NCI-H2107 (cell line): ENCODE results near the gene BOK.

Source experiments
- DNase-seq: peaks from one replicate; lab custom pipeline; 2025; lab: John Stamatoyannopoulos, UW

Gene BOK

GRCh38 chr2:241538838-241539615, 19.5 kb upstream of the BOK start:
- no peak for DNase-seq

- no peak for DNase-seq
Observed at GRCh38 chr2:241539616-241540374, 18.8 kb upstream of the BOK start.

GRCh38 chr2:241540401-241540770, 18.2 kb upstream of the BOK start:
- DNase-seq, result no peak

GRCh38 chr2:241540771-241541561, 17.6 kb upstream of the BOK start:
- DNase-seq, result peak; percentile 29

- DNase-seq, result no peak
Observed at GRCh38 chr2:241541564-241542277, 16.8 kb upstream of the BOK start.

GRCh38 chr2:241542278-241542605, 16.3 kb upstream of the BOK start:
- DNase-seq, result no peak

GRCh38 chr2:241545106-241545505, 13.4 kb upstream of the BOK start:
- DNase-seq, result no peak

- DNase-seq, result no peak
Observed at GRCh38 chr2:241545523-241546473, 12.7 kb upstream of the BOK start.

- DNase-seq, result no peak
Observed at GRCh38 chr2:241546771-241547498, 11.6 kb upstream of the BOK start.

GRCh38 chr2:241547781-241548450, 10.6 kb upstream of the BOK start:
- DNase-seq, result no peak

GRCh38 chr2:241548451-241548835, 10.1 kb upstream of the BOK start:
- no peak for DNase-seq

GRCh38 chr2:241550616-241551580, 7.6 kb upstream of the BOK start:
- no peak for DNase-seq

- no peak for DNase-seq
Observed at GRCh38 chr2:241551599-241551997, 6.9 kb upstream of the BOK start.

- DNase-seq, result no peak
Observed at GRCh38 chr2:241551998-241552737, 6.4 kb upstream of the BOK start.

- DNase-seq, result no peak
Observed at GRCh38 chr2:241553512-241553830, 5.1 kb upstream of the BOK start.

- DNase-seq, result no peak
Observed at GRCh38 chr2:241553981-241554380, 4.6 kb upstream of the BOK start.

GRCh38 chr2:241554610-241555322, 3.8 kb upstream of the BOK start:
- DNase-seq, result no peak
